K562 (cell line): ENCODE data around the gene SLC25A5. TPM values are rescaled to one million over a fixed set of nuclear protein-coding genes. Genes with fewer than 3 reads are reported as not detected.

ENCODE experiments used
- ATAC-seq: fragments of 200-7000 bp; cut with Tn5 transposase; 3 replicates; pipeline ENCODE4 v1.9.1; 2020; ENCODE audit warnings: moderate library complexity
- Bru-seq: library from RNA; stranded (reverse); fragments of 400-500 nt; gene quantifications from one replicate; lab custom pipeline; 2021; lab: Mats Ljungman, UMichigan
- BruChase-seq, 2 experiments: library from RNA; stranded (reverse); fragments of 400-500 nt; gene quantifications; one replicate each; lab custom pipeline; 2021; lab: Mats Ljungman, UMichigan
- BruUV-seq: library from RNA; stranded (reverse); fragments of 400-500 nt; replicated peaks from 2 replicates; lab custom pipeline; 2021; lab: Mats Ljungman, UMichigan
- CTCF ChIA-PET: fragments of 300-600 bp; formaldehyde crosslinking; extraction: SDS; loops from one replicate; lab custom pipeline; 2021; ENCODE audit warnings: low intra/inter-chr PET ratio; lab: Yijun Ruan, JAX
- POLR2A ChIA-PET: fragments of 300-600, 350-650 bp; sonication (Branson Sonifier 250); formaldehyde crosslinking; extraction: SDS; loops from one replicate; lab custom pipeline; 2021; ENCODE audit warnings: antibody characterized with exemption, inconsistent platforms; lab: Yijun Ruan, JAX
- DNase-seq, 4 experiments: peaks; one replicate each; pipeline versions ENCODE4 v3.0.0 to v3.0.0-alpha.2; 2011 to 2018; ENCODE audit warnings: low spot score in 3 of 4, mixed read lengths in 3 of 4; ENCODE audit errors: extremely low read depth in 1 of 4
- FAIRE-seq: peaks from 2 replicates; lab custom pipeline; 2011; peaks lifted over from hg19 to GRCh38; lab: Jason Lieb, UNC
- H2AFZ ChIP-seq: 2 replicates; pipeline ENCODE4 v1.6.0; 2011; ENCODE audit warnings: low read depth, low read length, control low read depth, inconsistent platforms
- H3K27ac ChIP-seq: fragments of 200-600 bp; 3 replicates; pipeline ENCODE4 v1.8.0; 2011; ENCODE audit warnings: low read depth, mild to moderate bottlenecking, control low read depth, inconsistent platforms, low read length, moderate library complexity, mixed read lengths; ENCODE audit errors: extremely low read depth
- H3K27me3 ChIP-seq, 2 experiments: fragments of 300-600 bp in 1 of 2; 2 replicates in 1 of 2; 3 replicates in 1 of 2; pipeline versions ENCODE4 v1.6.0 to v1.8.0; 2011; ENCODE audit warnings: inconsistent platforms in 2 of 2, low read length in 2 of 2, mild to moderate bottlenecking in 1 of 2, mixed read lengths in 1 of 2, moderate library complexity in 1 of 2; ENCODE audit not compliant: control insufficient read depth in 2 of 2, insufficient read depth in 2 of 2
- H3K36me3 ChIP-seq: fragments of 300-600 bp; 3 replicates; pipeline ENCODE4 v1.8.0; 2011; ENCODE audit warnings: mild to moderate bottlenecking, low read length, inconsistent platforms; ENCODE audit not compliant: control insufficient read depth, insufficient read depth
- H3K4me1 ChIP-seq, 2 experiments: fragments of 200-600 bp in 1 of 2; replicated peaks in 1 of 2; 2 replicates in 1 of 2; 3 replicates in 1 of 2; pipeline versions ENCODE4 v1.5.1 to v1.8.0; 2011; ENCODE audit warnings: inconsistent platforms in 2 of 2, low read length in 2 of 2, mild to moderate bottlenecking in 1 of 2, mixed read lengths in 1 of 2, moderate library complexity in 1 of 2; ENCODE audit not compliant: control insufficient read depth in 2 of 2, insufficient read depth in 2 of 2
- H3K4me2 ChIP-seq: 2 replicates; pipeline ENCODE4 v1.6.1; 2011; ENCODE audit warnings: low read length, control low read depth, inconsistent platforms, mixed read lengths; ENCODE audit not compliant: insufficient read depth
- H3K4me3 ChIP-seq: fragments of 200-600 bp; sonication (generic), shearing (Covaris generic); 2 replicates; pipeline ENCODE4 v1.5.1; 2016; ENCODE audit warnings: control low read depth, inconsistent platforms
- H3K79me2 ChIP-seq: fragments of 200-600 bp; 3 replicates; pipeline ENCODE4 v1.8.0; 2011; ENCODE audit warnings: low read length, inconsistent platforms; ENCODE audit not compliant: control insufficient read depth, insufficient read depth
- H3K9ac ChIP-seq, 2 experiments: 2 replicates each; pipeline versions ENCODE4 v1.6.0 to v1.6.1; 2011; ENCODE audit warnings: low read depth in 2 of 2, low read length in 2 of 2, control low read depth in 1 of 2, inconsistent platforms in 1 of 2, mild to moderate bottlenecking in 1 of 2, mixed read lengths in 1 of 2; ENCODE audit not compliant: insufficient read depth in 1 of 2
- H3K9me1 ChIP-seq: one replicate; pipeline ENCODE4 v1.6.0; 2011; ENCODE audit warnings: inconsistent platforms, mild to moderate bottlenecking, low read length, moderate library complexity; ENCODE audit not compliant: control insufficient read depth, insufficient read depth
- H3K9me3 ChIP-seq: replicated peaks from 2 replicates; pipeline ENCODE4 v1.5.1; 2011; ENCODE audit warnings: low read depth, low read length, inconsistent platforms; ENCODE audit not compliant: control insufficient read depth, insufficient read depth
- H4K20me1 ChIP-seq: replicated peaks from 2 replicates; pipeline ENCODE4 v1.6.1; 2011; ENCODE audit warnings: low read length, inconsistent platforms, mixed read lengths; ENCODE audit not compliant: control insufficient read depth, insufficient read depth
- CTCFL ChIP-seq: IDR thresholded peaks from 2 replicates; pipeline ENCODE4 v1.6.1; 2011; ENCODE audit warnings: borderline replicate concordance, low read depth, mild to moderate bottlenecking, moderate library complexity, low read length; ENCODE audit not compliant: insufficient read depth, poor library complexity, severe bottlenecking
- MECOM ChIP-seq: fragments of 250-450 bp; sonication (Bioruptor Pico); IDR thresholded peaks from 2 replicates; pipeline ENCODE4 v1.8.0; 2022; ENCODE audit warnings: inconsistent platforms
- MTA1 ChIP-seq: fragments of 450-650 bp; IDR thresholded peaks from 2 replicates; pipeline ENCODE4 v1.6.1; 2017; ENCODE audit warnings: borderline replicate concordance
- SAP30 ChIP-seq: fragments of 200-600 bp; sonication (generic); IDR thresholded peaks from 2 replicates; pipeline ENCODE4 v1.6.1; 2012; ENCODE audit warnings: borderline replicate concordance, low read depth, mild to moderate bottlenecking, moderate library complexity, low read length, control low read depth, inconsistent platforms; ENCODE audit not compliant: insufficient read depth, poor library complexity, severe bottlenecking
- SMARCA5 ChIP-seq: fragments of 450-650 bp; IDR thresholded peaks from 2 replicates; pipeline ENCODE4 v1.6.1; 2016
- SRF ChIP-seq, 2 experiments: fragments of 250-450, 450-650 bp in 1 of 2; sonication (Bioruptor Pico) in 1 of 2; sonication (generic) in 1 of 2; formaldehyde crosslinking; IDR thresholded peaks; 2 replicates each; pipeline versions ENCODE4 v1.5.0 to v1.5.1; 2020 to 2022; ENCODE audit warnings: mild to moderate bottlenecking in 1 of 2, missing genetic modification reagents in 1 of 2
- XRCC3 ChIP-seq: fragments of 450-650 bp; IDR thresholded peaks from 2 replicates; pipeline ENCODE4 v1.6.1; 2017; ENCODE audit warnings: mild to moderate bottlenecking, moderate library complexity
- ZNF57 ChIP-seq: fragments of 450-650 bp; formaldehyde crosslinking; IDR thresholded peaks from 2 replicates; pipeline ENCODE4 v1.4.0; 2020; ENCODE audit warnings: mild to moderate bottlenecking, moderate library complexity
- WGBS: fragments of 100-300 bp; shearing (Covaris generic); methylation state at CpG from one replicate; pipeline ENCODE4 v1.1.6; 2016; ENCODE audit warnings: low coverage, mixed read lengths; ENCODE audit not compliant: insufficient coverage; ENCODE audit errors: missing lambda C conversion rate; 5-methylcytosine and 5-hydroxymethylcytosine counted together
- in situ Hi-C: fragments of 300-500 bp; cut with MboI; formaldehyde crosslinking; loops from 4 replicates; pipeline ENCODE4 v1.15.0; 2018; ENCODE audit warnings: inconsistent platforms, mixed read lengths
- intact Hi-C: fragments of 100-400 bp; cut with micrococcal nuclease; formaldehyde crosslinking; loops from 2 replicates; pipeline ENCODE4 v1.14.2; 2022
- long read RNA-seq, 3 experiments: library from polyadenylated mRNA in 2 of 3; library from RNA in 1 of 3; unstranded in 2 of 3; stranded (forward) in 1 of 3; transcript quantifications; one replicate each; pipeline ENCODE4 v2.0.0, GENCODE V29; 2019 to 2022
- polyA minus RNA-seq, 3 experiments: library from RNA; depleted of rRNA, polyadenylated mRNA; stranded (reverse); fragments of >200 nt; gene quantifications; 2 replicates each; pipeline ENCODE4 v1.2.3, GENCODE V29; 2011
- polyA plus RNA-seq, 8 experiments: library from polyadenylated mRNA; depleted of rRNA in 4 of 8; stranded (reverse) in 5 of 8; unstranded in 3 of 8; fragments of >200 nt; fragmentation: Nextera tagmentation in 2 of 8; fragmentation: Illumina TruSeq in 1 of 8; extraction: Ambion mirVana in 2 of 8; extraction: Trizol in 1 of 8; gene quantifications; 2 replicates each; pipeline versions ENCODE4 v1.2.1 to v1.2.3, GENCODE V29; 2011 to 2014; ENCODE audit warnings: inconsistent platforms in 1 of 8, missing spikeins in 1 of 8
- total RNA-seq, 7 experiments: library from RNA; depleted of rRNA in 6 of 7; stranded (reverse); fragments of >200 nt in 6 of 7; fragmentation: Illumina TruSeq in 2 of 7; extraction: Trizol in 2 of 7; gene quantifications; 2 replicates each; pipeline versions ENCODE4 v1.2.1 to v1.2.3, GENCODE V29; 2011 to 2021; ENCODE audit warnings: low replicate concordance in 1 of 7
- TF ChIP-seq, protein P1 (sequence below), 2 experiments: IDR thresholded peaks; 2 replicates each; pipeline ENCODE4 v1.6.1; 2012; ENCODE audit warnings: improper control_type of control experiment in 2 of 2, low read depth in 2 of 2, low read length in 2 of 2, borderline replicate concordance in 1 of 2

Gene SLC25A5
- 103 and 142 TPM in 2 replicates for total RNA-seq (2011; cell fraction: chromatin; rRNA removed; ENCODE audit: low replicate concordance)
- total RNA-seq (2011; cell fraction: nucleolus; rRNA removed) = 130 and 151 TPM in 2 replicates
- 173 and 218 TPM in 2 replicates for total RNA-seq (2011; cell fraction: nucleoplasm; rRNA removed)
- total RNA-seq (2014; rRNA removed) (460 and 470 TPM in 2 replicates), total RNA-seq (2014; rRNA removed; fragmentation: Illumina TruSeq; extraction: Trizol) (493 and 498 TPM in 2 replicates), total RNA-seq (2015; rRNA removed; fragmentation: Illumina TruSeq; extraction: Trizol) (478 and 489 TPM in 2 replicates), total RNA-seq (2021) (762 and 796 TPM in 2 replicates), polyA plus RNA-seq (2011; rRNA removed) (499 and 591 TPM in 2 replicates), polyA plus RNA-seq (2014; fragmentation: Illumina TruSeq; extraction: Trizol) (649 and 665 TPM in 2 replicates), polyA plus RNA-seq (2014; fragmentation: Nextera tagmentation; extraction: Ambion mirVana) (1,000 to 10,000 TPM; 3,491 to 5,247 TPM), polyA plus RNA-seq (2014; rRNA removed) (596 and 629 TPM in 2 replicates), polyA minus RNA-seq (2011; rRNA and poly(A)+ RNA removed) (714 and 717 TPM in 2 replicates), Bru-seq, nascent RNA (percentile 99 among the genes with signal in this experiment), BruChase-seq, experiment 1, labeled RNA remaining after a 2-hour chase (percentile 99 among the genes with signal in this experiment), BruChase-seq, experiment 2, labeled RNA remaining after a 6-hour chase (percentile 99 among the genes with signal in this experiment)
- 1,022 and 1,125 TPM in 2 replicates for polyA plus RNA-seq (2011; cell fraction: cytosol; rRNA removed)
- polyA plus RNA-seq (2011; cell fraction: nucleus; rRNA removed) = 386 and 505 TPM in 2 replicates
- 1,005 and 1,059 TPM in 2 replicates for polyA plus RNA-seq (2012)
- 498 and 579 TPM in 2 replicates for polyA minus RNA-seq (2011; cell fraction: cytosol; rRNA and poly(A)+ RNA removed)
- 44.0 and 102 TPM in 2 replicates for polyA minus RNA-seq (2011; cell fraction: nucleus; rRNA and poly(A)+ RNA removed)
- long read RNA-seq, experiment 1, transcript SLC25A5-201 (4 exons, 1,274 nt) = major isoform, 1,720 of 1,941 reads
- long read RNA-seq, experiment 1, transcript SLC25A5-203 (2 exons, 433 nt) = minor isoform, 7 of 1,941 reads
- long read RNA-seq, experiment 1, partial matches to known transcripts = 79 of 1,941 reads
- long read RNA-seq, experiment 1, other reads (novel, unspliced or antisense) = 135 of 1,941 reads
- long read RNA-seq, experiment 2, transcript SLC25A5-203 (2 exons, 433 nt) = minor isoform, 16 of 1,174 reads
- long read RNA-seq, experiment 2, transcript SLC25A5-201 (4 exons, 1,274 nt) = major isoform, 1,052 of 1,174 reads
- long read RNA-seq, experiment 2, partial matches to known transcripts = 90 of 1,174 reads
- long read RNA-seq, experiment 2, other reads (novel, unspliced or antisense) = 16 of 1,174 reads
- long read RNA-seq, experiment 3, transcript SLC25A5-201 (4 exons, 1,274 nt) = major isoform, 1,854 of 1,886 reads
- long read RNA-seq, experiment 3, partial matches to known transcripts = 10 of 1,886 reads
- long read RNA-seq, experiment 3, other reads (novel, unspliced or antisense) = 22 of 1,886 reads

GRCh38 chrX:119467842-119468550 lies at the start of gene SLC25A5:
Gene SLC25A5, plus strand, starts transcription at chrX:119468444. Its CDS starts 72 bp downstream, at chrX:119468516.
- no peaks in the 10 kb centered on the region for H3K9me3 ChIP-seq
- ChIA-PET POLR2A (interaction anchor here (0.6 to 2.9 kb wide), 10 partner anchors 11 to 425 kb away, joined by 3 to 22 read pairs (median 3); no protein-coding TSS in a partner anchor), CTCF (interaction anchor here (1.5 kb wide), 1 partner anchor 44 kb away, joined by 8 read pairs; no protein-coding TSS in a partner anchor)
- intact Hi-C loops = loop anchor here (2.0 kb wide), 1 partner anchor 45 kb away; no protein-coding TSS in a partner anchor
- in situ Hi-C loops = no loop called here
- H3K27ac ChIP-seq = peak within 1 kb of the TSS; percentile 98
- DNase-seq (peak; percentile 84 to 92 (median 87)), ATAC-seq (peak; percentile 96), FAIRE-seq (peak; percentile 85)
- WGBS = 2% methylated on average over 13 of the region's 46 CpGs
- peaks cover 25% of the 10 kb centered on the region for H3K79me2 ChIP-seq
- peaks cover 14 to 18% of the 10 kb centered on the region in 2 experiments; a peak in 4 of 5 replicates for H3K4me1 ChIP-seq
- peak within 1 kb of the TSS; percentile 99 for H3K4me3 ChIP-seq
- peak within 1 kb of the TSS; percentile 90 for H2AFZ ChIP-seq
- H3K36me3 ChIP-seq = peaks cover 28% of the 10 kb centered on the region
- H3K9ac ChIP-seq = peak within 1 kb of the TSS; percentile 97 to 99
- peaks cover 18% of the 10 kb centered on the region for H4K20me1 ChIP-seq
- H3K27me3 ChIP-seq = no peaks in the 10 kb centered on the region
- TSS peak; percentile 56 for BruUV-seq
- peak within 1 kb of the TSS; percentile 93 for H3K4me2 ChIP-seq
- peaks cover 2% of the 10 kb centered on the region for H3K9me1 ChIP-seq
- TF ChIP-seq XRCC3 (no peak), SRF (CRISPR knock-in tag; IDR thresholded peaks at IDR 0.05) (no peak), ZNF57 (CRISPR knock-in tag) (no peak), MTA1 (no peak), CTCFL (no peak), SAP30 (no peak), MECOM (CRISPR knock-in tag) (no peak), SMARCA5 (no peak)
- TF ChIP-seq, protein P1, sequence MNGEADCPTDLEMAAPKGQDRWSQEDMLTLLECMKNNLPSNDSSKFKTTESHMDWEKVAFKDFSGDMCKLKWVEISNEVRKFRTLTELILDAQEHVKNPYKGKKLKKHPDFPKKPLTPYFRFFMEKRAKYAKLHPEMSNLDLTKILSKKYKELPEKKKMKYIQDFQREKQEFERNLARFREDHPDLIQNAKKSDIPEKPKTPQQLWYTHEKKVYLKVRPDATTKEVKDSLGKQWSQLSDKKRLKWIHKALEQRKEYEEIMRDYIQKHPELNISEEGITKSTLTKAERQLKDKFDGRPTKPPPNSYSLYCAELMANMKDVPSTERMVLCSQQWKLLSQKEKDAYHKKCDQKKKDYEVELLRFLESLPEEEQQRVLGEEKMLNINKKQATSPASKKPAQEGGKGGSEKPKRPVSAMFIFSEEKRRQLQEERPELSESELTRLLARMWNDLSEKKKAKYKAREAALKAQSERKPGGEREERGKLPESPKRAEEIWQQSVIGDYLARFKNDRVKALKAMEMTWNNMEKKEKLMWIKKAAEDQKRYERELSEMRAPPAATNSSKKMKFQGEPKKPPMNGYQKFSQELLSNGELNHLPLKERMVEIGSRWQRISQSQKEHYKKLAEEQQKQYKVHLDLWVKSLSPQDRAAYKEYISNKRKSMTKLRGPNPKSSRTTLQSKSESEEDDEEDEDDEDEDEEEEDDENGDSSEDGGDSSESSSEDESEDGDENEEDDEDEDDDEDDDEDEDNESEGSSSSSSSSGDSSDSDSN (IDR thresholded peaks at IDR 0.05; ENCODE audit: borderline replicate concordance in 1 of 2, low read depth in 2 of 2, low read length in 2 of 2) = 0 out of 4 replicates have a peak, but pooled peaks of 1 of the 2 experiments have one; percentile 25
